ENCODE measurements around the gene OR2T5.
"Not testable (repeated sequence)": the region's sequence is repeated elsewhere in the genome, so short reads cannot be mapped to it uniquely, and the experiment has no call there.

DNA sequence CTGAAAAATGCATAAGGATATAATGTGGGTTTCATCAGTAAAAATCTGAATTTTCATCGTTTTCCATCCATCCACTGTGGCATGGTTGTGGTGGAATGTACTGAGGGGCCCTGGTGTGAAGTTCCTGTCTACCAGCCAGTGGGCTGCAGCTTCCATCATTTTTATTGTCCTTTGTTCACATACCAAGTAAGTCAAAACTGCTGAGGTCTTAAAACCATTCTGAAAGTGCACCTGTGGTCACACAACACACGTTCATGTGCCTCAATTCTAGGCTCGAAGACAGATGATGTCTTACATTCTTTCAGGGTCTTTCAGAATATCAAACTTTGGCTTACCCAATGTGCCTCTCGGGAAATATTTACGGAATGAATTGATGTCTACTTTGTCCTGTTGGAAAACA lies 49.1 kb upstream of the OR2T5 start:
- TF ChIP-seq, protein P1, sequence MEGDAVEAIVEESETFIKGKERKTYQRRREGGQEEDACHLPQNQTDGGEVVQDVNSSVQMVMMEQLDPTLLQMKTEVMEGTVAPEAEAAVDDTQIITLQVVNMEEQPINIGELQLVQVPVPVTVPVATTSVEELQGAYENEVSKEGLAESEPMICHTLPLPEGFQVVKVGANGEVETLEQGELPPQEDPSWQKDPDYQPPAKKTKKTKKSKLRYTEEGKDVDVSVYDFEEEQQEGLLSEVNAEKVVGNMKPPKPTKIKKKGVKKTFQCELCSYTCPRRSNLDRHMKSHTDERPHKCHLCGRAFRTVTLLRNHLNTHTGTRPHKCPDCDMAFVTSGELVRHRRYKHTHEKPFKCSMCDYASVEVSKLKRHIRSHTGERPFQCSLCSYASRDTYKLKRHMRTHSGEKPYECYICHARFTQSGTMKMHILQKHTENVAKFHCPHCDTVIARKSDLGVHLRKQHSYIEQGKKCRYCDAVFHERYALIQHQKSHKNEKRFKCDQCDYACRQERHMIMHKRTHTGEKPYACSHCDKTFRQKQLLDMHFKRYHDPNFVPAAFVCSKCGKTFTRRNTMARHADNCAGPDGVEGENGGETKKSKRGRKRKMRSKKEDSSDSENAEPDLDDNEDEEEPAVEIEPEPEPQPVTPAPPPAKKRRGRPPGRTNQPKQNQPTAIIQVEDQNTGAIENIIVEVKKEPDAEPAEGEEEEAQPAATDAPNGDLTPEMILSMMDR (IDR thresholded peaks at IDR 0.05; ENCODE audit: insufficient read depth, low read length, poor library complexity, severe bottlenecking): not testable (repeated sequence)
- not testable (repeated sequence) for TF ChIP-seq EZH2phosphoT487 (conservative IDR thresholded peaks at IDR 0.05; ENCODE audit: low read length)
